OCI-LY1 (cell line): ENCODE measurements around the gene IL10RB.

ENCODE experiments used
- CTCF ChIP-seq: fragments of 200-600 bp; sonication (generic), shearing (Covaris generic); IDR thresholded peaks from 2 replicates; pipeline ENCODE4 v1.5.1; 2017; ENCODE audit warnings: mild to moderate bottlenecking, antibody characterized with exemption, low read length, moderate library complexity, mixed read lengths
- EZH2 ChIP-seq: fragments of 200-600 bp; sonication (generic), shearing (Covaris generic); IDR thresholded peaks from 2 replicates; pipeline ENCODE4 v1.8.0; 2017; ENCODE audit warnings: borderline replicate concordance, mixed run types, mild to moderate bottlenecking, antibody characterized with exemption, low read length, moderate library complexity, mixed read lengths

- TF ChIP-seq CTCF (no peak), EZH2 (no peak)
Observed at GRCh38 chr21:33241846-33242245, 24.3 kb upstream of the IL10RB start.
